GM21360 (cell line): ENCODE measurements around the gene JUND.
A peak's percentile ranks its signal among the peaks of the same experiment; 100 is the strongest.
"Not testable (repeated sequence)": the region's sequence is repeated elsewhere in the genome, so short reads cannot be mapped to it uniquely, and the experiment has no call there.

Experiments used
- ATAC-seq: cut with Tn5 transposase; IDR thresholded peaks from one replicate; pipeline ENCODE4 v1.9.1; 2021; ENCODE audit warnings: mild to moderate bottlenecking, moderate library complexity; ENCODE audit not compliant: unreplicated experiment

Gene JUND

GRCh38 chr19:18281082-18282020 lies at the start of gene JUND:
Gene JUND, minus strand, starts transcription at chr19:18281622. Its CDS starts 138 bp downstream, at chr19:18281484.
- ATAC-seq: peak; percentile 55

GRCh38 chr19:18330868-18331267 lies 49.4 kb upstream of the JUND start:
- no peak for ATAC-seq

GRCh38 chr19:18329035-18329376 lies 47.6 kb upstream of the JUND start:
- ATAC-seq: no peak

GRCh38 chr19:18328340-18329034 lies 47.1 kb upstream of the JUND start:
- ATAC-seq: peak; percentile 87

GRCh38 chr19:18326772-18327171 lies 45.4 kb upstream of the JUND start:
- no peak for ATAC-seq

GRCh38 chr19:18324373-18324731 lies 42.9 kb upstream of the JUND start:
- not testable (repeated sequence) for ATAC-seq

- peak; percentile 87 for ATAC-seq
Measured at GRCh38 chr19:18322759-18323460, 41.5 kb upstream of the JUND start, which contains the start of gene LSM4. Gene LSM4, minus strand, starts transcription at chr19:18323076. Its CDS starts 56 bp downstream, at chr19:18323020.

GRCh38 chr19:18322318-18322758 lies 40.9 kb upstream of the JUND start:
- no peak for ATAC-seq

GRCh38 chr19:18321734-18322102 lies 40.3 kb upstream of the JUND start:
- no peak for ATAC-seq

GRCh38 chr19:18320865-18321733 lies 39.7 kb upstream of the JUND start:
- no peak for ATAC-seq

GRCh38 chr19:18319591-18320135 lies 38.2 kb upstream of the JUND start:
- ATAC-seq: no peak

- no peak for ATAC-seq
Measured at GRCh38 chr19:18317961-18318800, 36.8 kb upstream of the JUND start.

GRCh38 chr19:18313398-18313797 lies 32.0 kb upstream of the JUND start:
- no peak for ATAC-seq

- no peak for ATAC-seq
Measured at GRCh38 chr19:18312092-18312534, 30.7 kb upstream of the JUND start.

- no peak for ATAC-seq
Measured at GRCh38 chr19:18311502-18312091, 30.2 kb upstream of the JUND start.

- ATAC-seq: no peak
Measured at GRCh38 chr19:18310966-18311365, 29.5 kb upstream of the JUND start.

- no peak for ATAC-seq
Measured at GRCh38 chr19:18310118-18310909, 28.9 kb upstream of the JUND start.

GRCh38 chr19:18309525-18310064 lies 28.2 kb upstream of the JUND start:
- no peak for ATAC-seq
